CD14-positive monocyte (primary cell): ENCODE measurements around the gene SMYD3. TPM values are rescaled to one million over a fixed set of nuclear protein-coding genes. Genes with fewer than 3 reads are reported as not detected.
A peak's percentile ranks its signal among the peaks of the same experiment; 100 is the strongest.

Experiments used
- DNase-seq, 3 donors: peaks; one replicate each; pipeline ENCODE4 v3.0.0-alpha.2; 2011 to 2022
- H2AFZ ChIP-seq: 2 replicates; pipeline ENCODE4 v1.6.0; 2012; ENCODE audit warnings: mild to moderate bottlenecking, low read depth, low read length, inconsistent platforms; ENCODE audit not compliant: insufficient read depth, poor library complexity, severe bottlenecking
- H3K27ac ChIP-seq, 2 donors: 1 replicate in 1 of 2; 2 replicates in 1 of 2; pipeline ENCODE4 v1.5.1; 2012 to 2013; ENCODE audit warnings: low read length in 2 of 2, control low read depth in 1 of 2, inconsistent platforms in 1 of 2, low read depth in 1 of 2, mild to moderate bottlenecking in 1 of 2
- H3K27me3 ChIP-seq, 2 donors: one replicate each; pipeline versions ENCODE4 v1.6.0 to v1.6.1; 2011 to 2013; ENCODE audit warnings: low read length in 2 of 2; ENCODE audit not compliant: control insufficient read depth in 2 of 2, insufficient read depth in 2 of 2
- H3K36me3 ChIP-seq, 2 donors: replicated peaks in 1 of 2; 1 replicate in 1 of 2; 2 replicates in 1 of 2; pipeline versions ENCODE4 v1.5.1 to v1.6.1; 2012 to 2013; ENCODE audit warnings: low read length in 2 of 2, control low read depth in 1 of 2, inconsistent platforms in 1 of 2, mild to moderate bottlenecking in 1 of 2; ENCODE audit not compliant: insufficient read depth in 2 of 2, control insufficient read depth in 1 of 2
- H3K4me1 ChIP-seq, 2 donors: 1 replicate in 1 of 2; 2 replicates in 1 of 2; pipeline versions ENCODE4 v1.5.1 to v1.6.1; 2012 to 2013; ENCODE audit warnings: low read length in 2 of 2, control low read depth in 1 of 2, inconsistent platforms in 1 of 2, mild to moderate bottlenecking in 1 of 2, moderate library complexity in 1 of 2; ENCODE audit not compliant: insufficient read depth in 2 of 2, control insufficient read depth in 1 of 2
- H3K4me2 ChIP-seq: replicated peaks from 2 replicates; pipeline ENCODE3; 2012; ENCODE audit warnings: low read length, moderate library complexity, mild to moderate bottlenecking; ENCODE audit not compliant: poor library complexity, severe bottlenecking; ENCODE audit errors: extremely low read depth
- H3K4me3 ChIP-seq, 3 experiments: fragments of 200-600 bp in 1 of 3; sonication (generic) in 1 of 3; replicated peaks in 1 of 3; 1 replicate in 2 of 3; 2 replicates in 1 of 3; pipeline ENCODE4 v1.5.1; 2011 to 2013; ENCODE audit warnings: low read length in 3 of 3, mild to moderate bottlenecking in 3 of 3, control low read depth in 2 of 3, low read depth in 2 of 3, inconsistent platforms in 1 of 3, moderate library complexity in 1 of 3
- H3K79me2 ChIP-seq: 2 replicates; pipeline ENCODE4 v1.6.0; 2012; ENCODE audit warnings: mild to moderate bottlenecking, control low read depth, inconsistent platforms, low read length, moderate library complexity; ENCODE audit not compliant: insufficient read depth
- H3K9ac ChIP-seq: 2 replicates; pipeline ENCODE4 v1.6.0; 2017; ENCODE audit warnings: low read length, mild to moderate bottlenecking; ENCODE audit not compliant: insufficient read depth, poor library complexity, severe bottlenecking
- H3K9me3 ChIP-seq, 2 donors: replicated peaks in 1 of 2; 1 replicate in 1 of 2; 2 replicates in 1 of 2; pipeline versions ENCODE4 v1.5.1 to v1.6.1; 2012 to 2013; ENCODE audit warnings: low read length in 2 of 2, control low read depth in 1 of 2; ENCODE audit not compliant: control insufficient read depth in 1 of 2, insufficient read depth in 1 of 2
- H4K20me1 ChIP-seq: 2 replicates; pipeline ENCODE4 v1.6.0; 2012; ENCODE audit warnings: mild to moderate bottlenecking, low read length, control low read depth, moderate library complexity; ENCODE audit not compliant: insufficient read depth
- H3K27ac Mint-ChIP-seq, 7 donors: one replicate each; pipeline ENCODE4 v1.8.0; 2020; ENCODE audit warnings: mild to moderate bottlenecking in 7 of 7, mixed read lengths in 7 of 7, moderate library complexity in 6 of 7, inconsistent platforms in 2 of 7
- H3K27me3 Mint-ChIP-seq, 3 donors: one replicate each; pipeline ENCODE4 v1.8.0; 2021 to 2022; ENCODE audit warnings: low read depth in 3 of 3, mild to moderate bottlenecking in 3 of 3, mixed read lengths in 3 of 3, moderate library complexity in 3 of 3, inconsistent platforms in 1 of 3
- H3K36me3 Mint-ChIP-seq, 2 donors: one replicate each; pipeline ENCODE4 v1.8.0; 2020; ENCODE audit warnings: mixed read lengths in 2 of 2, inconsistent platforms in 1 of 2, mild to moderate bottlenecking in 1 of 2
- H3K4me1 Mint-ChIP-seq: one replicate; pipeline ENCODE4 v1.8.0; 2020; ENCODE audit warnings: mild to moderate bottlenecking, mixed read lengths
- H3K4me3 Mint-ChIP-seq, 2 donors: one replicate each; pipeline ENCODE4 v1.8.0; 2020; ENCODE audit warnings: mild to moderate bottlenecking in 2 of 2, mixed read lengths in 2 of 2, moderate library complexity in 1 of 2
- H3K9me3 Mint-ChIP-seq, 7 donors: one replicate each; pipeline ENCODE4 v1.8.0; 2020 to 2022; ENCODE audit warnings: mixed read lengths in 7 of 7, mild to moderate bottlenecking in 6 of 7, moderate library complexity in 6 of 7, inconsistent platforms in 2 of 7
- WGBS: methylation state at CpG from one replicate; pipeline ENCODE4 v1.1.5; 2013; ENCODE audit warnings: missing lambda C conversion rate; ENCODE audit not compliant: insufficient coverage; 5-methylcytosine and 5-hydroxymethylcytosine counted together
- intact Hi-C, 2 donors: fragments of 100-400 bp; cut with micrococcal nuclease; formaldehyde crosslinking; loops; one replicate each; pipeline versions ENCODE4 v1.15.0 to v1.15.1; 2023
- polyA plus RNA-seq, 3 donors: library from polyadenylated mRNA; depleted of rRNA in 1 of 3; unstranded in 2 of 3; stranded (reverse) in 1 of 3; fragments of 300-500 nt in 2 of 3; fragments of >200 nt in 1 of 3; fragmentation: Illumina TruSeq in 2 of 3; gene quantifications; 1 replicate in 2 of 3; 2 replicates in 1 of 3; pipeline ENCODE4 v1.2.3, GENCODE V29; 2012 to 2021
- TF ChIP-seq, protein P1 (sequence below): fragments of 200-600 bp; IDR thresholded peaks from one replicate; pipeline ENCODE4 v1.8.0; 2022; ENCODE audit warnings: antibody characterized with exemption, mild to moderate bottlenecking

SMYD3 gene
- polyA plus RNA-seq, 3 donors, result 2.7 to 8.4 (median 4.0) TPM

DNA sequence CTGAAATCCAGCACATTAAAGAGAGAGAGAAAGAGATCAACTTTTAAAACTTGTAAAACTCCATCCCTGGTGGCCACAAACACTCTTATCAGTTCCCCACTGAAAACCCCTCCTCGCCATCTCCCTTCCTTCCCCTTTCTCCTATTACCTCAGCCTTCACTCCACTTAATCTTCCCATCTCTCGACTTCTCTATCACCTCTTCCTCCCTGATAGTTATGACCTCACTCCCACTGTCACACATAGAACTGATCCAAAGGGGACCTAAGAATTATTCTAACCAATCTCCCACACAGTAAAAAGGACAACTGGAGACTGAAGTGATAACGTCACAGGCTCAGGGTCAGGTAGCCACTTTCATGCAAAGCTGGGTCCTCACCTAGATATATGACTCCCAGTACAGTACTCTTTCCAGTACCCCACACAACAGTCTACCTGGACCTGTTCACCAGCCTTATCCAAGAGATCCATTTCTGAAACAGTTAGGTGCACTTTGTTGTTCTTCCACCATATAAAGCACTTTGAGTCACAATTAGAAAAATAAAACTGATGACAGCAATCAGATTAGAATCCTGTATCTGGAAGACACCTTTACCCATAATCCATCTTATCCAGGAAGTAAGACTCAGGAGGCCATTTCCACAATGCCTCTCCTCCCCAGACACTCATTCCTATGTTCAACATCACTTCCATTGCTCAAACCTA lies 324.8 kb downstream of the SMYD3 start:
- H4K20me1 ChIP-seq, result no peaks in the 10 kb centered on the region
- no peaks in the 10 kb centered on the region for H3K27me3 ChIP-seq
- no peak overlapping the region for H3K27ac ChIP-seq
- H3K4me1 ChIP-seq, result peaks cover 26 to 29% of the 10 kb centered on the region in 2 donors
- no peak overlapping the region for H3K4me3 ChIP-seq
- no peak overlapping the region for H3K9ac ChIP-seq
- H3K4me1 Mint-ChIP-seq, result peaks cover 34% of the 10 kb centered on the region
- no peak overlapping the region for H2AFZ ChIP-seq
- intact Hi-C loops, result no loop called here
- H3K36me3 ChIP-seq, result no peaks in the 10 kb centered on the region
- H3K27ac Mint-ChIP-seq, result peak overlapping the region in 2 of 7 donors; percentile 12 to 23
- H3K79me2 ChIP-seq, result no peaks in the 10 kb centered on the region
- peak overlapping the region; percentile 8 to 13 for H3K4me3 Mint-ChIP-seq
- no peaks in the 10 kb centered on the region for H3K9me3 Mint-ChIP-seq
- H3K4me2 ChIP-seq, result peak overlapping the region; percentile 3
- H3K9me3 ChIP-seq, result no peaks in the 10 kb centered on the region
- TF ChIP-seq, protein P1, sequence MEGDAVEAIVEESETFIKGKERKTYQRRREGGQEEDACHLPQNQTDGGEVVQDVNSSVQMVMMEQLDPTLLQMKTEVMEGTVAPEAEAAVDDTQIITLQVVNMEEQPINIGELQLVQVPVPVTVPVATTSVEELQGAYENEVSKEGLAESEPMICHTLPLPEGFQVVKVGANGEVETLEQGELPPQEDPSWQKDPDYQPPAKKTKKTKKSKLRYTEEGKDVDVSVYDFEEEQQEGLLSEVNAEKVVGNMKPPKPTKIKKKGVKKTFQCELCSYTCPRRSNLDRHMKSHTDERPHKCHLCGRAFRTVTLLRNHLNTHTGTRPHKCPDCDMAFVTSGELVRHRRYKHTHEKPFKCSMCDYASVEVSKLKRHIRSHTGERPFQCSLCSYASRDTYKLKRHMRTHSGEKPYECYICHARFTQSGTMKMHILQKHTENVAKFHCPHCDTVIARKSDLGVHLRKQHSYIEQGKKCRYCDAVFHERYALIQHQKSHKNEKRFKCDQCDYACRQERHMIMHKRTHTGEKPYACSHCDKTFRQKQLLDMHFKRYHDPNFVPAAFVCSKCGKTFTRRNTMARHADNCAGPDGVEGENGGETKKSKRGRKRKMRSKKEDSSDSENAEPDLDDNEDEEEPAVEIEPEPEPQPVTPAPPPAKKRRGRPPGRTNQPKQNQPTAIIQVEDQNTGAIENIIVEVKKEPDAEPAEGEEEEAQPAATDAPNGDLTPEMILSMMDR, result no peak
- 13% methylated on average over 3 of the region's 3 CpGs for WGBS
- no peaks in the 10 kb centered on the region for H3K27me3 Mint-ChIP-seq
- H3K36me3 Mint-ChIP-seq, result peaks cover 0 to 6% of the 10 kb centered on the region in 2 donors
- peak; percentile 6 to 44 (median 40) for DNase-seq

DNA sequence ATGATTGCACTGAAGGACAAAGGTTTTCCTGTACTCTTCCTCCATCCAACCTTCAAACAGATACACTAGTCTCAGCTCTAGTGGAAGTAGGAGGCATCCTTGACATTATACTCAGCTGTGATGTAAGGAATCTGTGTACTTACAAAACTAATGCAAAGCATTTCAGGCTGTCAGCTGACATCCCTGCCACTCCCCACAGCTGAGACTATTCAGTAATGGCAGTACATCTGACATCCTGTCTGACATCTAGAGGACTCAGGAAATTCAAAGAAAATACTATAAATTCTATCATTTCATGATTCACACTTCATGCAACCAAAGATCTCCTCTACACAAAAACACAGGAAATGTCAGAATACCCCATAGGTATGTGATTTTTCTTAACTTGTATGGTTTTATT lies 325.8 kb downstream of the SMYD3 start:
- TF ChIP-seq, protein P1, result no peak
- H3K9me3 Mint-ChIP-seq, result no peaks in the 10 kb centered on the region
- H3K4me1 Mint-ChIP-seq, result peaks cover 31% of the 10 kb centered on the region
- H3K9ac ChIP-seq, result no peak overlapping the region
- no peak overlapping the region for H3K27ac ChIP-seq
- H3K79me2 ChIP-seq, result no peaks in the 10 kb centered on the region
- H3K4me2 ChIP-seq, result no peak overlapping the region
- no peaks in the 10 kb centered on the region for H4K20me1 ChIP-seq
- intact Hi-C loops, result no loop called here
- H3K4me3 ChIP-seq, result no peak overlapping the region
- no peak overlapping the region for H3K4me3 Mint-ChIP-seq
- H2AFZ ChIP-seq, result no peak overlapping the region
- H3K9me3 ChIP-seq, result no peaks in the 10 kb centered on the region
- no peaks in the 10 kb centered on the region for H3K27me3 ChIP-seq
- H3K4me1 ChIP-seq, result peaks cover 26 to 29% of the 10 kb centered on the region in 2 donors
- DNase-seq, result no peak
- no peak overlapping the region for H3K27ac Mint-ChIP-seq
- no peaks in the 10 kb centered on the region for H3K27me3 Mint-ChIP-seq
- no peaks in the 10 kb centered on the region for H3K36me3 ChIP-seq
- H3K36me3 Mint-ChIP-seq, result peaks cover 0 to 7% of the 10 kb centered on the region in 2 donors
